Measurements from ENCODE around the gene ASPG. TPM values are rescaled to one million over a fixed set of nuclear protein-coding genes. Genes with fewer than 3 reads are reported as not detected.

The ASPG gene
- total and polyA plus RNA-seq, 2 donors (not counting 3 experiments of a cell fraction or from before 2014, with no cell fraction given): not detected

GRCh38 chr14:104069541-104069940, 16.0 kb upstream of the ASPG start:
- ChIA-PET POLR2A (no interaction called here), CTCF (no interaction called here)
- Histone ChIP-seq H4K20me1 (replicated peaks; ENCODE audit: control insufficient read depth, extremely low read depth, insufficient read depth, low read length) (no peaks in the 10 kb centered on the region), H3K27me3 (ENCODE audit: control insufficient read depth in 2 of 2, insufficient read depth in 2 of 2, low read length in 2 of 2) (no peaks in the 10 kb centered on the region), H3K4me3 (replicated peaks in 1 of 3; ENCODE audit: insufficient read depth in 1 of 3, low read depth in 1 of 3, low read length in 3 of 3) (no peak overlapping the region), H3K79me2 (ENCODE audit: control insufficient read depth, insufficient read depth, low read length) (no peaks in the 10 kb centered on the region), H3K9me3 (replicated peaks; ENCODE audit: control insufficient read depth, insufficient read depth, low read length) (no peaks in the 10 kb centered on the region), H3K9ac (replicated peaks; ENCODE audit: extremely low read depth, insufficient read depth, low read length) (no peak overlapping the region), H2AFZ (ENCODE audit: low read depth, low read length) (no peak overlapping the region), H3K4me2 (ENCODE audit: insufficient read depth, low read length) (no peak overlapping the region), H3K4me1 (ENCODE audit: control insufficient read depth, extremely low read depth, insufficient read depth, low read length) (no peaks in the 10 kb centered on the region), H3K9me1 (replicated peaks; ENCODE audit: control insufficient read depth, extremely low read depth, insufficient read depth, low read length) (no peaks in the 10 kb centered on the region), H3K36me3 (ENCODE audit: control insufficient read depth in 2 of 2, extremely low read depth in 1 of 2, insufficient read depth in 2 of 2, low read length in 2 of 2) (no peaks in the 10 kb centered on the region), H3K27ac (ENCODE audit: insufficient read depth, low read depth, low read length) (no peak overlapping the region)
- dilution Hi-C loops (cut with MboI; ENCODE audit: extremely low pct_ligation_motif_present, low sequenced_read_pairs): no loop called here
- TF ChIP-seq EZH2 (IDR thresholded peaks at IDR 0.05; ENCODE audit: borderline replicate concordance, low read depth, low read length, severe bottlenecking): no peak
- TF ChIP-seq POLR2A (IDR thresholded peaks at IDR 0.05; ENCODE audit: low read depth, low read length): no peak
- TF ChIP-seq MAX (IDR thresholded peaks at IDR 0.05; ENCODE audit: insufficient read depth, insufficient read length): no peak
- no peak for TF ChIP-seq FOS (IDR thresholded peaks at IDR 0.05; ENCODE audit: borderline replicate concordance, insufficient read depth, low read length)
- TF ChIP-seq CTCF (IDR thresholded peaks at IDR 0.05; ENCODE audit: extremely low read depth in 1 of 2, insufficient read depth in 1 of 2, low read depth in 1 of 2, low read length in 2 of 2): no peak
- no peak for TF ChIP-seq JUN (IDR thresholded peaks at IDR 0.05; ENCODE audit: borderline replicate concordance, insufficient read depth, insufficient read length, low read depth)
- no peak for TF ChIP-seq MYC (IDR thresholded peaks at IDR 0.05; ENCODE audit: low read depth, low read length)
- no peak for TF ChIP-seq POLR2AphosphoS5 (IDR thresholded peaks at IDR 0.05; ENCODE audit: insufficient read depth, low read depth, low read length)
- TF ChIP-seq GATA2 (IDR thresholded peaks at IDR 0.05; ENCODE audit: insufficient read depth, insufficient read length, low read depth, low read length): no peak
- FAIRE-seq (no peak), DNase-seq (ENCODE audit: low read depth, low spot score) (no peak)
- intact Hi-C loops (cut with micrococcal nuclease): no loop called here
- no TSS peak for BruUV-seq (replicated peaks)

Data from endothelial cell of umbilical vein (primary cell).